Thyroid gland (tissue), 4 donors: ENCODE data around the gene DHRS1. TPM values are rescaled to one million over a fixed set of nuclear protein-coding genes. Genes with fewer than 3 reads are reported as not detected.
A peak's percentile ranks its signal among the peaks of the same experiment; 100 is the strongest.

Source experiments
- DNase-seq, 2 donors: peaks; one replicate each; pipeline ENCODE4 v3.0.0-alpha.2; 2019
- H3K27ac ChIP-seq, 3 donors: fragments of 200-600 bp; sonication (generic); 1 replicate in 2 of 3; 2 replicates in 1 of 3; pipeline ENCODE4 v1.5.1; 2016 to 2019; ENCODE audit warnings: mild to moderate bottlenecking in 1 of 3, moderate library complexity in 1 of 3
- H3K27me3 ChIP-seq: fragments of 200-600 bp; sonication (generic); one replicate; pipeline ENCODE4 v1.5.1; 2019
- H3K36me3 ChIP-seq, 2 donors: fragments of 200-600 bp; sonication (generic); one replicate each; pipeline ENCODE4 v1.5.1; 2016 to 2019
- H3K4me1 ChIP-seq, 2 donors: fragments of 200-600 bp; sonication (generic); one replicate each; pipeline ENCODE4 v1.5.1; 2017 to 2019
- H3K4me3 ChIP-seq, 3 donors: fragments of 200-600 bp; sonication (generic); replicated peaks in 1 of 3; 1 replicate in 2 of 3; 2 replicates in 1 of 3; pipeline ENCODE4 v1.5.1; 2016; ENCODE audit warnings: mild to moderate bottlenecking in 1 of 3
- H3K9me3 ChIP-seq: fragments of 200-600 bp; sonication (generic); one replicate; pipeline ENCODE4 v1.5.1; 2017
- CTCF ChIP-seq, 6 experiments: fragments of 200-600 bp in 3 of 6; fragments of 450-650 bp in 3 of 6; sonication (generic) in 3 of 6; IDR thresholded peaks; one replicate each; pipeline ENCODE4 v1.5.1; 2016 to 2019; ENCODE audit warnings: antibody characterized with exemption in 6 of 6, mild to moderate bottlenecking in 2 of 6, inconsistent platforms in 1 of 6, moderate library complexity in 1 of 6
- POLR2A ChIP-seq, 2 donors: fragments of 450-650 bp; IDR thresholded peaks; one replicate each; pipeline ENCODE4 v1.6.1; 2017; ENCODE audit warnings: antibody characterized with exemption in 2 of 2, mild to moderate bottlenecking in 2 of 2, moderate library complexity in 1 of 2
- WGBS, 2 donors: methylation state at CpG; one replicate each; pipeline ENCODE4 v1.1.5; 2017; 5-methylcytosine and 5-hydroxymethylcytosine counted together
- intact Hi-C: fragments of 100-400 bp; cut with DNase I; formaldehyde crosslinking; loops from one replicate; pipeline ENCODE4 v1.15.1; 2023
- total RNA-seq, 4 donors: library from RNA; depleted of rRNA; stranded (reverse); fragments of >200 nt; gene quantifications; one replicate each; pipeline ENCODE4 v1.2.3, GENCODE V29; 2016

DHRS1 gene
- total RNA-seq, 4 donors from 2014 or later, result 35.2 to 59.3 (median 38.3) TPM

DNA sequence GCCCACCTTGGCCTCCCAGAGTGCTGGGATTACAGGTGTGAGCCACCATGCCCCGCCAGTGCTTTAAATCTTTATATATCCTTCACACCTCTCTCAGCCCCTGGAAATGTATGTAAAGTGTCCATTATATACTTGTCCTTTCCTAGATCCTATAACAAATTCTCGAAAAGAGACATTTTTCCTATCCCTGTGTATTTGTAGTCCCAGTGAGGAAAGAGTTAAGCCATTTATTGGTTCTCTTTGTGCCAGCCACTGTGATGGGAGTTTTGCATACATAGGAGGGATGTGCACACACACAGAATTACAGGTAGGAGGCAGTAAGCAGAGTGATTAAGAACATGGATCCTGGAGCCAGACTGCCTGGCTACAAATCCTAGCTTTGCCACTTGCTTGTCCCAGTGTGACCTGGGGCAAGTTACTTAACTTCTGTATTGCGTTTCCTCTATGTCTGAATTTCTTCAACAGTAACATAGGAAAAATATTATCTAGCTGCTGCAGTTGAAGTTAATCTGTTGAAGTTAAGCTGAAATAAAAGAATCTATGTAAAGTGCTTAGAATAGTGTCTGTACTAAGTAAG lies 26.1 kb downstream of the DHRS1 start:
- H3K27me3 ChIP-seq, result no peaks in the 10 kb centered on the region
- no peak overlapping the region for H3K27ac ChIP-seq
- WGBS, 2 donors, result 82 to 92% methylated on average over 3 of the region's 3 CpGs
- DNase-seq, result no peak
- peaks cover 8 to 18% of the 10 kb centered on the region in 2 donors for H3K4me1 ChIP-seq
- H3K9me3 ChIP-seq, result no peaks in the 10 kb centered on the region
- intact Hi-C loops, result no loop called here
- H3K4me3 ChIP-seq, result no peak overlapping the region
- TF ChIP-seq POLR2A (IDR thresholded peaks at IDR 0.05), result no peak
- no peak for TF ChIP-seq CTCF (IDR thresholded peaks at IDR 0.05)
- H3K36me3 ChIP-seq, result no peaks in the 10 kb centered on the region

DNA sequence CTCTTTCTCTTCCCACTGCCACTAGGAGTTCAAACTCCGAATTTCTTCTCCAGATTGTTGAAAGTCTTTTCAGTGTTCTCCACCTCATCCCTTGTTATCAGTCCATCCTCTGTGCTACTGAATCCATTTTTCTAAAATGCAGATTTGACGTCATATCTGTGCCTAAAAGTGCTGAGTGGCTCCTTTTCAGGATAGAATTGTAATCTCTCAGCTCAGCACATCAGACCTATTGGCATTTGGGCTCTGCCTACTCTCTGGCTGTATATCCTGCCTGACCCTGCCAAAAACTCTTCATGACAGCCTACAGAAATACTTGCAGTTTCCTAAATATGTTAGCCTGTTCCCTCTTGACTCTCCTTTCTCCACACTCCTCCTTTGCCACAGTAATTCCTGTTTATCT lies 27.1 kb downstream of the DHRS1 start:
- peaks cover 8 to 18% of the 10 kb centered on the region in 2 donors for H3K4me1 ChIP-seq
- H3K36me3 ChIP-seq, result peaks cover 2 to 7% of the 10 kb centered on the region in 2 donors
- H3K9me3 ChIP-seq, result no peaks in the 10 kb centered on the region
- no peak for DNase-seq
- intact Hi-C loops, result no loop called here
- no peaks in the 10 kb centered on the region for H3K27me3 ChIP-seq
- H3K27ac ChIP-seq, result no peak overlapping the region
- no peak overlapping the region for H3K4me3 ChIP-seq
- TF ChIP-seq POLR2A (IDR thresholded peaks at IDR 0.05) (no peak), CTCF (IDR thresholded peaks at IDR 0.05) (no peak)
- 96 to 98% methylated on average over 2 of the region's 2 CpGs for WGBS, 2 donors

DNA sequence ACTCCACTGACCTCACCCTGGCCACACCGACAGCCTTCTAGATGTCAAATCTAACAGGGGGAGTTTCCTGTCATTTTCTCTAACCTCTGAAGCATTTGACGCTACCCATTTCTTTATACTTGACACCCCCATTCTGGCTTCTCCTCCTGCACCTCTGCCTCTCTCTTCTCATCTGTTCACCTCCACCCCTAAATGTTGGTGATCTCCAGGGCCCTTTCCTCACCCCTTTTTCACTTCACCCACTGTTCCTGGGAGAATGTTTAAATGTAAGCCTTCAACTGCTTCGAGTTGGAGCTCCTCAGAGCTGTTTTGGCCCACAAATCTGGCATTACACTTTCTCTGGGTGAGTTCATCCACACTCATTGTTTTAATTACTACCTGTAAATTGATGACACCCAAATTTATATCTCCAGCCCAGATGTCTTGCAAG lies 27.7 kb downstream of the DHRS1 start:
- WGBS, 2 donors, result 16% methylated on average over 3 of the region's 3 CpGs
- peak overlapping the region in 2 of 3 donors; percentile 8 to 89 for H3K4me3 ChIP-seq
- H3K9me3 ChIP-seq, result no peaks in the 10 kb centered on the region
- peaks cover 8 to 18% of the 10 kb centered on the region in 2 donors for H3K4me1 ChIP-seq
- DNase-seq, result no peak
- H3K27ac ChIP-seq, result peak overlapping the region; percentile 51 to 95 (median 84)
- no peak for TF ChIP-seq CTCF (IDR thresholded peaks at IDR 0.05)
- no peak for TF ChIP-seq POLR2A (IDR thresholded peaks at IDR 0.05)
- H3K27me3 ChIP-seq, result no peaks in the 10 kb centered on the region
- intact Hi-C loops, result no loop called here
- peaks cover 8% of the 10 kb centered on the region in 2 donors for H3K36me3 ChIP-seq

DNA sequence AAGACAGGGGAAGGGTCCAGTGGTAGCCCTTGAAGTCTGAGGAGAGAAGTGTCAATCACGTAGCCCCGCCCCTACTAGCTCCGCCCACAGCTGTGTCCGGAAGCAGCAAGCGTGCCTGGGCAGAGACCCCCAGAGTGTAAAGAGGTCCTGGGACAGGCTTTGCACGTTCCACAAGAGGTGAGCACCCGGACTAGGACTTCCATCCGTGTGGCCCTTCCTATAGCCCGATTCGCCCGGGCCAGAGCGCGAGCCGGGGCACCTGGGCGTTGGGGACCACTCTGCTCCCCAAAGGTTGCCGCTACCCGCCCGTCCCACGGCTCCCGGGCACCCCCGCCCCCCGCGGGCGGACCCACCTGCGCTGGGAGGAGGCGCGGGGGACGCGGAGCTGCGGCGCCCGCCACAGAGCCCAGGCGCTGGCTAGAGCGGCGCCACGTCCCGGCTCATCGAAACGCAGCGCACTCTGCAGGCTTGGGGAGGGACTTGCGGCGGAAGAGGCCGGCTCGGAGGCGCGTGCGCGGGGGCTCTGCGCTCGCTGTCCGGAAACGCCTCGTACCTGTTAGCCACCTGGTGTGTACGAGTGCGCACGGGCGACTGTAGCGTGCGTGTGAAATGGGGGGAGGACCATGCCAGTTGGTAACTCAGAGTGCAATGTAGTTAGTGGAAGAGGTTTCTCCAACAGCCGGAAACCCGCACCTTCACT lies 28.3 kb downstream of the DHRS1 start, which contains the start of gene RABGGTA:
TSS of gene RABGGTA (minus strand) at position 464 of the 700 bp plus-strand sequence. CDS start 482 bp downstream, outside the sequence.
- peak within 1 kb of the TSS; percentile 30 to 89 (median 77) for H3K4me3 ChIP-seq
- intact Hi-C loops, result no loop called here
- no peaks in the 10 kb centered on the region for H3K27me3 ChIP-seq
- peaks cover 8 to 18% of the 10 kb centered on the region in 2 donors for H3K4me1 ChIP-seq
- peak; percentile 25 to 81 (median 50) for TF ChIP-seq CTCF (IDR thresholded peaks at IDR 0.05)
- TF ChIP-seq POLR2A (IDR thresholded peaks at IDR 0.05), result peak in 1 of 2 donors; percentile 75
- H3K27ac ChIP-seq, result peak within 1 kb of the TSS; percentile 84 to 95 (median 90)
- 1 to 8% methylated on average over 6 to 21 of the region's 61 CpGs for WGBS, 2 donors
- H3K36me3 ChIP-seq, result peaks cover 13 to 14% of the 10 kb centered on the region in 2 donors
- peak; percentile 88 to 90 for DNase-seq
- H3K9me3 ChIP-seq, result no peaks in the 10 kb centered on the region
